ENCODE measurements around the gene SND1. TPM values are rescaled to one million over a fixed set of nuclear protein-coding genes. Genes with fewer than 3 reads are reported as not detected.

The SND1 gene
- total and polyA plus RNA-seq, 2 of the 4 experiments (the other 2 are of a cell fraction): 154 to 294 TPM

DNA sequence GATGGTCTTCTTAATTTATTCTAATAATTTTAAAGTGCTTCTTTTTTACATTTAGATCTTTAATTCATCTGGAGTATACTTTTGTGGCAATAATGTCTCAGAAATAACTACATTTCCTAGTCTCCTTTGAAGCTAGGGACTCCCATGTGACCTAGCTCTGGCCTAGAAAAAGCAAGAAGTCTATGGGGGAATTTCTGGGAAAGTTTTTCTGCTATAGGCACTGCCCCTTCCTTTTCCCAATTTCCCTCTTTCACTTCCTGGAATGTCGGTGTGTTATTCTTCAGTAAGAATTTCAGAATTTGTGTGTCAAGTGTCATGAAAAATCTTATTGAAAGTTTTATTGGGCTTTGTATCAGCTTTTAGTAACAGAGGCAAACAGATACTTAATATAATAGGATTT lies 473.8 kb downstream of the SND1 start:
- in situ Hi-C loops (cut with MboI; ENCODE audit: low sequenced_read_pairs): no loop called here

More for the DNA sequence above, 473.8 kb downstream of the SND1 start:
- H3K9me3 ChIP-seq (ENCODE audit: control insufficient read depth, insufficient read depth, low read length): peaks cover 2% of the 10 kb centered on the region; the same call in 1 of the 2 replicates
- H3K27ac ChIP-seq (ENCODE audit: insufficient read depth, low read length): no peak overlapping the region
- no CpG with 5 or more reads among the region's 1 CpG for WGBS, 2 experiments (ENCODE audit: extremely low coverage in 2 of 2, insufficient read length in 1 of 2)
- DNase-seq (no peak), ATAC-seq (ENCODE audit: low read depth) (no peak)
- H3K14ac ChIP-seq (replicated peaks; ENCODE audit: low read depth, low read length): no peak overlapping the region
- H2BK120ac ChIP-seq (ENCODE audit: low read depth, low read length): no peak overlapping the region
- H4K91ac ChIP-seq (ENCODE audit: insufficient read depth, low read depth, low read length): no peak overlapping the region
- no peaks in the 10 kb centered on the region for H4K20me1 ChIP-seq (ENCODE audit: insufficient read depth, low read length)
- H3K23ac ChIP-seq (ENCODE audit: low read depth, low read length): no peak overlapping the region
- H2BK20ac ChIP-seq (ENCODE audit: low read depth, low read length): no peak overlapping the region
- intact Hi-C loops (cut with micrococcal nuclease): no loop called here
- no peak overlapping the region for H3K4me2 ChIP-seq (ENCODE audit: low read depth, low read length)
- no peak overlapping the region for H2AFZ ChIP-seq (replicated peaks; ENCODE audit: low read length, poor library complexity)
- H3K4ac ChIP-seq (ENCODE audit: low read depth, low read length): no peak overlapping the region
- H3K56ac ChIP-seq (ENCODE audit: extremely low read depth, insufficient read depth, low read length): no peak overlapping the region
- H3K18ac ChIP-seq (ENCODE audit: low read depth, low read length): no peak overlapping the region
- H3K9me1 ChIP-seq (ENCODE audit: insufficient read depth, low read length): no peaks in the 10 kb centered on the region
- H2AK5ac ChIP-seq (ENCODE audit: low read depth, low read length): no peak overlapping the region
- no peak overlapping the region for H2AK9ac ChIP-seq (replicated peaks; ENCODE audit: low read depth, low read length, poor library complexity)
- no peaks in the 10 kb centered on the region for H3K79me1 ChIP-seq (ENCODE audit: low read depth in 1 of 2, low read length in 2 of 2)
- CTCF ChIA-PET: interaction anchor here (1.1 kb wide), 1 partner anchor 10 kb away, joined by 5 read pairs; no protein-coding TSS in a partner anchor
- POLR2A ChIA-PET (ENCODE audit: unreplicated experiment): no interaction called here
- H3K27me3 ChIP-seq (ENCODE audit: control insufficient read depth, insufficient read depth, low read length): peaks cover 60% of the 10 kb centered on the region
- H3K9ac ChIP-seq (ENCODE audit: low read depth, low read length): no peak overlapping the region
- dilution Hi-C loops (cut with HindIII; ENCODE audit: low sequenced_read_pairs, unreplicated experiment): no loop called here
- no peak overlapping the region for H2BK5ac ChIP-seq (ENCODE audit: low read depth, low read length, poor library complexity, severe bottlenecking)
- H3K4me1 ChIP-seq (ENCODE audit: control insufficient read depth, insufficient read depth, low read length): no peaks in the 10 kb centered on the region
- H3K36me3 ChIP-seq (ENCODE audit: control insufficient read depth, insufficient read depth, low read length): no peaks in the 10 kb centered on the region
- no peak overlapping the region for H4K8ac ChIP-seq (ENCODE audit: low read depth in 2 of 2, low read length in 2 of 2)
- no TSS peak for BruUV-seq (replicated peaks)
- no peak overlapping the region for H4K5ac ChIP-seq (ENCODE audit: low read depth, low read length)
- no peak overlapping the region for H2BK15ac ChIP-seq (ENCODE audit: low read depth, low read length)
- TF ChIP-seq MXI1 (IDR thresholded peaks at IDR 0.05; ENCODE audit: borderline replicate concordance, low read depth, low read length) (no peak), BHLHE40 (IDR thresholded peaks at IDR 0.05; ENCODE audit: low read depth, low read length) (no peak), RCOR1 (IDR thresholded peaks at IDR 0.05; ENCODE audit: insufficient replicate concordance, low read length) (no peak), CHD1 (IDR thresholded peaks at IDR 0.05; ENCODE audit: low read depth, low read length) (no peak), MAZ (IDR thresholded peaks at IDR 0.05; ENCODE audit: borderline replicate concordance, low read depth, low read length) (no peak), MAFK (IDR thresholded peaks at IDR 0.05; ENCODE audit: low read depth, low read length) (no peak), FOS (IDR thresholded peaks at IDR 0.05; ENCODE audit: low read depth, low read length) (no peak), POLR2A (IDR thresholded peaks at IDR 0.05; ENCODE audit: low read depth, low read length) (no peak), RFX5 (IDR thresholded peaks at IDR 0.05; ENCODE audit: low read depth, low read length) (no peak)
- TF ChIP-seq, protein P1, sequence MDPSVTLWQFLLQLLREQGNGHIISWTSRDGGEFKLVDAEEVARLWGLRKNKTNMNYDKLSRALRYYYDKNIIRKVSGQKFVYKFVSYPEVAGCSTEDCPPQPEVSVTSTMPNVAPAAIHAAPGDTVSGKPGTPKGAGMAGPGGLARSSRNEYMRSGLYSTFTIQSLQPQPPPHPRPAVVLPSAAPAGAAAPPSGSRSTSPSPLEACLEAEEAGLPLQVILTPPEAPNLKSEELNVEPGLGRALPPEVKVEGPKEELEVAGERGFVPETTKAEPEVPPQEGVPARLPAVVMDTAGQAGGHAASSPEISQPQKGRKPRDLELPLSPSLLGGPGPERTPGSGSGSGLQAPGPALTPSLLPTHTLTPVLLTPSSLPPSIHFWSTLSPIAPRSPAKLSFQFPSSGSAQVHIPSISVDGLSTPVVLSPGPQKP (IDR thresholded peaks at IDR 0.05; ENCODE audit: borderline replicate concordance, low read depth, low read length): no peak
- H3K4me3 ChIP-seq (ENCODE audit: insufficient read depth, low read depth, low read length): no peak overlapping the region
